ENCODE results near the gene COL9A1. TPM values are rescaled to one million over a fixed set of nuclear protein-coding genes. Genes with fewer than 3 reads are reported as not detected.

The COL9A1 gene
- total RNA-seq, 1 donor from 2014 or later: not detected

GRCh38 chr6:70210462-70210861, 92.4 kb downstream of the COL9A1 start:
- FAIRE-seq: no peak

GRCh38 chr6:70208235-70208790, 94.6 kb downstream of the COL9A1 start:
- no peak for TF ChIP-seq CTCF (IDR thresholded peaks at IDR 0.05; ENCODE audit: insufficient read depth, low read length, severe bottlenecking)

More at GRCh38 chr6:70210462-70210861, 92.4 kb downstream of the COL9A1 start:
- DNase-seq (ENCODE audit: low read depth): peak; percentile 24
- Histone ChIP-seq H3K36me3 (ENCODE audit: control insufficient read depth, insufficient read depth, low read length) (no peaks in the 10 kb centered on the region), H3K4me3 (ENCODE audit: low read depth, low read length) (no peak overlapping the region), H3K27me3 (ENCODE audit: control insufficient read depth, insufficient read depth, low read length) (peaks cover 2% of the 10 kb centered on the region)
- TF ChIP-seq CTCF (IDR thresholded peaks at IDR 0.05; ENCODE audit: insufficient read depth, low read length, severe bottlenecking): peak; percentile 18

GRCh38 chr6:70198785-70199184, 104.1 kb downstream of the COL9A1 start:
- DNase-seq (ENCODE audit: low read depth) (no peak), FAIRE-seq (no peak)
- no peaks in the 10 kb centered on the region for H3K27me3 ChIP-seq (ENCODE audit: control insufficient read depth, insufficient read depth, low read length)
- TF ChIP-seq CTCF (IDR thresholded peaks at IDR 0.05; ENCODE audit: insufficient read depth, low read length, severe bottlenecking): no peak
- H3K4me3 ChIP-seq (ENCODE audit: low read depth, low read length): no peak overlapping the region
- no peaks in the 10 kb centered on the region for H3K36me3 ChIP-seq (ENCODE audit: control insufficient read depth, insufficient read depth, low read length)

More at GRCh38 chr6:70208235-70208790, 94.6 kb downstream of the COL9A1 start:
- Histone ChIP-seq H3K27me3 (ENCODE audit: control insufficient read depth, insufficient read depth, low read length) (no peaks in the 10 kb centered on the region), H3K36me3 (ENCODE audit: control insufficient read depth, insufficient read depth, low read length) (no peaks in the 10 kb centered on the region), H3K4me3 (ENCODE audit: low read depth, low read length) (no peak overlapping the region)
- DNase-seq (ENCODE audit: low read depth) (no peak), FAIRE-seq (no peak)

- H3K36me3 ChIP-seq (ENCODE audit: control insufficient read depth, insufficient read depth, low read length): no peaks in the 10 kb centered on the region
- H3K4me3 ChIP-seq (ENCODE audit: low read depth, low read length): no peak overlapping the region
- TF ChIP-seq CTCF (IDR thresholded peaks at IDR 0.05; ENCODE audit: insufficient read depth, low read length, severe bottlenecking): no peak
- DNase-seq (ENCODE audit: low read depth): no peak
- H3K27me3 ChIP-seq (ENCODE audit: control insufficient read depth, insufficient read depth, low read length): no peaks in the 10 kb centered on the region
- FAIRE-seq: no peak
These were observed 106.4 kb downstream of the COL9A1 start for GRCh38 chr6:70196531-70196930.

GRCh38 chr6:70194421-70194820, 108.5 kb downstream of the COL9A1 start:
- no peaks in the 10 kb centered on the region for H3K36me3 ChIP-seq (ENCODE audit: control insufficient read depth, insufficient read depth, low read length)
- no peak overlapping the region for H3K4me3 ChIP-seq (ENCODE audit: low read depth, low read length)
- FAIRE-seq: no peak
- no peak for TF ChIP-seq CTCF (IDR thresholded peaks at IDR 0.05; ENCODE audit: insufficient read depth, low read length, severe bottlenecking)
- no peak for DNase-seq (ENCODE audit: low read depth)
- H3K27me3 ChIP-seq (ENCODE audit: control insufficient read depth, insufficient read depth, low read length): no peaks in the 10 kb centered on the region

GRCh38 chr6:70188202-70188601, 114.7 kb downstream of the COL9A1 start:
- no peaks in the 10 kb centered on the region for H3K27me3 ChIP-seq (ENCODE audit: control insufficient read depth, insufficient read depth, low read length)
- FAIRE-seq (no peak), DNase-seq (ENCODE audit: low read depth) (no peak)
- H3K36me3 ChIP-seq (ENCODE audit: control insufficient read depth, insufficient read depth, low read length): no peaks in the 10 kb centered on the region
- no peak overlapping the region for H3K4me3 ChIP-seq (ENCODE audit: low read depth, low read length)
- no peak for TF ChIP-seq CTCF (IDR thresholded peaks at IDR 0.05; ENCODE audit: insufficient read depth, low read length, severe bottlenecking)

All from bronchial epithelial cell (primary cell).